ENCODE results near the gene ITIH1. TPM values are rescaled to one million over a fixed set of nuclear protein-coding genes. Genes with fewer than 3 reads are reported as not detected.
"Not testable (repeated sequence)": the region's sequence is repeated elsewhere in the genome, so short reads cannot be mapped to it uniquely, and the experiment has no call there.

ITIH1 gene
- total RNA-seq (not detected), polyA plus RNA-seq (not detected), total RNA-seq (not detected)

GRCh38 chr3:52777127-52777958 is at the start of gene ITIH1:
ITIH1 (plus strand) TSS chr3:52777599; CDS start chr3:52777616, 17 bp downstream.
- no peak within 1 kb of the TSS for H3K4me3 ChIP-seq (ENCODE audit: low read length)
- ChIA-PET POLR2A (no interaction called here), CTCF (no interaction called here)
- intact Hi-C loops (cut with micrococcal nuclease), result loop anchor here in 1 of 2 donors (10.0 kb wide), 1 partner anchor 267 kb away; the partner anchor contains the start of gene SFMBT1
- H3K36me3 ChIP-seq (ENCODE audit: control insufficient read depth in 2 of 3, insufficient read depth in 3 of 3, low read length in 3 of 3), result no peaks in the 10 kb centered on the region
- no peaks in the 10 kb centered on the region for H3K4me1 ChIP-seq (ENCODE audit: control insufficient read depth in 2 of 2, insufficient read depth in 2 of 2, low read length in 2 of 2)
- no peaks in the 10 kb centered on the region for H3K27me3 ChIP-seq (ENCODE audit: control insufficient read depth in 2 of 2, insufficient read depth in 2 of 2, low read length in 2 of 2)
- no peaks in the 10 kb centered on the region for H3K9me3 ChIP-seq (ENCODE audit: control insufficient read depth in 2 of 3, low read length in 3 of 3)
- Mint-ChIP-seq H3K36me3 (no peaks in the 10 kb centered on the region), H3K4me1 (peaks cover 0 to 11% (median 0%) of the 10 kb centered on the region in 7 donors), H3K4me3 (no peak within 1 kb of the TSS), H3K27ac (no peak within 1 kb of the TSS), H3K27me3 (peaks cover 0 to 11% (median 3%) of the 10 kb centered on the region in 5 donors), H3K9me3 (peaks cover 0 to 2% (median 0%) of the 10 kb centered on the region in 11 donors)
- ATAC-seq (no peak), DNase-seq (peak in 1 of 9 donors; percentile 17)
- no peak within 1 kb of the TSS for H3K27ac ChIP-seq (ENCODE audit: low read depth, low read length)

- H3K4me3 Mint-ChIP-seq; POLR2A ChIA-PET; H3K27me3 Mint-ChIP-seq; ATAC-seq; H3K27ac ChIP-seq (ENCODE audit: low read depth, low read length); H3K4me3 ChIP-seq (ENCODE audit: low read length); H3K27ac Mint-ChIP-seq; H3K27me3 ChIP-seq (ENCODE audit: control insufficient read depth in 2 of 2, insufficient read depth in 2 of 2, low read length in 2 of 2); H3K9me3 ChIP-seq (ENCODE audit: control insufficient read depth in 2 of 3, low read length in 3 of 3); H3K4me1 ChIP-seq (ENCODE audit: control insufficient read depth in 2 of 2, insufficient read depth in 2 of 2, low read length in 2 of 2); CTCF ChIA-PET; intact Hi-C loops (cut with micrococcal nuclease); DNase-seq: not testable (repeated sequence)
- H3K36me3 ChIP-seq (ENCODE audit: control insufficient read depth in 2 of 3, insufficient read depth in 3 of 3, low read length in 3 of 3), result peaks cover 0 to 16% (median 11%) of the 10 kb centered on the region in 3 experiments
- Mint-ChIP-seq H3K36me3 (peaks cover 18 to 62% (median 57%) of the 10 kb centered on the region in 5 donors), H3K9me3 (peaks cover 0 to 42% (median 14%) of the 10 kb centered on the region in 11 donors), H3K4me1 (peaks cover 0 to 15% (median 9%) of the 10 kb centered on the region in 7 donors)
Observed at GRCh38 chr3:52728753-52729152, 48.6 kb upstream of the ITIH1 start.

- intact Hi-C loops (cut with micrococcal nuclease), result no loop called here
- Histone ChIP-seq H3K27ac (ENCODE audit: low read depth, low read length) (no peak overlapping the region), H3K27me3 (ENCODE audit: control insufficient read depth in 2 of 2, insufficient read depth in 2 of 2, low read length in 2 of 2) (no peaks in the 10 kb centered on the region), H3K36me3 (ENCODE audit: control insufficient read depth in 2 of 3, insufficient read depth in 3 of 3, low read length in 3 of 3) (peaks cover 0 to 21% (median 11%) of the 10 kb centered on the region in 3 experiments), H3K4me1 (ENCODE audit: control insufficient read depth in 2 of 2, insufficient read depth in 2 of 2, low read length in 2 of 2) (peaks cover 0 to 2% of the 10 kb centered on the region in 2 donors), H3K9me3 (ENCODE audit: control insufficient read depth in 2 of 3, low read length in 3 of 3) (peaks cover 0 to 4% (median 0%) of the 10 kb centered on the region in 3 experiments), H3K4me3 (ENCODE audit: low read length) (no peak overlapping the region)
- peaks cover 0 to 15% (median 9%) of the 10 kb centered on the region in 7 donors for H3K4me1 Mint-ChIP-seq
- peaks cover 0 to 42% (median 14%) of the 10 kb centered on the region in 11 donors for H3K9me3 Mint-ChIP-seq
- H3K4me3 Mint-ChIP-seq, result peak overlapping the region in 4 of 10 donors; percentile 3 to 39 (median 20)
- POLR2A ChIA-PET, result no interaction called here
- ATAC-seq (no peak), DNase-seq (peak in 1 of 9 donors; percentile 7)
- no peaks in the 10 kb centered on the region for H3K27me3 Mint-ChIP-seq
- peaks cover 15 to 77% (median 68%) of the 10 kb centered on the region in 5 donors for H3K36me3 Mint-ChIP-seq
- peak overlapping the region in 8 of 9 donors; percentile 3 to 67 (median 14) for H3K27ac Mint-ChIP-seq
- CTCF ChIA-PET, result no interaction called here
Observed at GRCh38 chr3:52730681-52731080, 46.7 kb upstream of the ITIH1 start.

GRCh38 chr3:52731590-52731989 is 45.8 kb upstream of the ITIH1 start:
- POLR2A ChIA-PET, result no interaction called here
- H3K4me3 Mint-ChIP-seq, result no peak overlapping the region
- intact Hi-C loops (cut with micrococcal nuclease), result no loop called here

GRCh38 chr3:52733256-52733891 is 44.0 kb upstream of the ITIH1 start:
- peaks cover 0 to 2% of the 10 kb centered on the region in 2 donors for H3K4me1 ChIP-seq (ENCODE audit: control insufficient read depth in 2 of 2, insufficient read depth in 2 of 2, low read length in 2 of 2)
- peaks cover 0 to 4% (median 0%) of the 10 kb centered on the region in 3 experiments for H3K9me3 ChIP-seq (ENCODE audit: control insufficient read depth in 2 of 3, low read length in 3 of 3)
- ATAC-seq (no peak), DNase-seq (no peak)
- Mint-ChIP-seq H3K9me3 (peaks cover 0 to 38% (median 14%) of the 10 kb centered on the region in 11 donors), H3K27ac (no peak overlapping the region), H3K4me1 (peaks cover 0 to 15% (median 9%) of the 10 kb centered on the region in 7 donors), H3K36me3 (peaks cover 15 to 70% (median 69%) of the 10 kb centered on the region in 5 donors), H3K4me3 (no peak overlapping the region), H3K27me3 (no peaks in the 10 kb centered on the region)
- H3K27me3 ChIP-seq (ENCODE audit: control insufficient read depth in 2 of 2, insufficient read depth in 2 of 2, low read length in 2 of 2), result no peaks in the 10 kb centered on the region
- H3K36me3 ChIP-seq (ENCODE audit: control insufficient read depth in 2 of 3, insufficient read depth in 3 of 3, low read length in 3 of 3), result peaks cover 0 to 26% (median 11%) of the 10 kb centered on the region in 3 experiments
- no peak overlapping the region for H3K27ac ChIP-seq (ENCODE audit: low read depth, low read length)
- ChIA-PET CTCF (no interaction called here), POLR2A (no interaction called here)
- no peak overlapping the region for H3K4me3 ChIP-seq (ENCODE audit: low read length)
- intact Hi-C loops (cut with micrococcal nuclease), result no loop called here

More at GRCh38 chr3:52731590-52731989, 45.8 kb upstream of the ITIH1 start:
- peaks cover 0 to 4% (median 0%) of the 10 kb centered on the region in 3 experiments for H3K9me3 ChIP-seq (ENCODE audit: control insufficient read depth in 2 of 3, low read length in 3 of 3)
- Mint-ChIP-seq H3K9me3 (peaks cover 0 to 42% (median 14%) of the 10 kb centered on the region in 11 donors), H3K36me3 (peaks cover 15 to 76% (median 70%) of the 10 kb centered on the region in 5 donors), H3K4me1 (peaks cover 0 to 15% (median 9%) of the 10 kb centered on the region in 7 donors), H3K27me3 (no peaks in the 10 kb centered on the region), H3K27ac (peak overlapping the region in 1 of 9 donors; percentile 67)
- H3K4me1 ChIP-seq (ENCODE audit: control insufficient read depth in 2 of 2, insufficient read depth in 2 of 2, low read length in 2 of 2), result peaks cover 0 to 2% of the 10 kb centered on the region in 2 donors
- ATAC-seq (no peak), DNase-seq (no peak)
- H3K4me3 ChIP-seq (ENCODE audit: low read length), result no peak overlapping the region
- CTCF ChIA-PET, result no interaction called here
- no peak overlapping the region for H3K27ac ChIP-seq (ENCODE audit: low read depth, low read length)
- H3K27me3 ChIP-seq (ENCODE audit: control insufficient read depth in 2 of 2, insufficient read depth in 2 of 2, low read length in 2 of 2), result no peaks in the 10 kb centered on the region
- peaks cover 0 to 21% (median 11%) of the 10 kb centered on the region in 3 experiments for H3K36me3 ChIP-seq (ENCODE audit: control insufficient read depth in 2 of 3, insufficient read depth in 3 of 3, low read length in 3 of 3)

- peaks cover 4 to 46% (median 32%) of the 10 kb centered on the region in 5 donors for H3K36me3 Mint-ChIP-seq
- Histone ChIP-seq H3K36me3 (ENCODE audit: control insufficient read depth in 2 of 3, insufficient read depth in 3 of 3, low read length in 3 of 3) (peaks cover 4 to 34% (median 10%) of the 10 kb centered on the region in 3 experiments), H3K9me3 (ENCODE audit: control insufficient read depth in 2 of 3, low read length in 3 of 3) (no peaks in the 10 kb centered on the region), H3K4me3 (ENCODE audit: low read length) (no peak overlapping the region), H3K27ac (ENCODE audit: low read depth, low read length) (no peak overlapping the region), H3K4me1 (ENCODE audit: control insufficient read depth in 2 of 2, insufficient read depth in 2 of 2, low read length in 2 of 2) (no peaks in the 10 kb centered on the region), H3K27me3 (ENCODE audit: control insufficient read depth in 2 of 2, insufficient read depth in 2 of 2, low read length in 2 of 2) (no peaks in the 10 kb centered on the region)
- H3K4me1 Mint-ChIP-seq, result peaks cover 0 to 2% (median 0%) of the 10 kb centered on the region in 7 donors
- DNase-seq (no peak), ATAC-seq (no peak)
- intact Hi-C loops (cut with micrococcal nuclease), result loop anchor here in 1 of 2 donors (5.0 kb wide), 1 partner anchor 248 kb away; no protein-coding TSS in a partner anchor
- CTCF ChIA-PET, result no interaction called here
- no peak overlapping the region for H3K4me3 Mint-ChIP-seq
- H3K27ac Mint-ChIP-seq, result peak overlapping the region in 2 of 9 donors; percentile 26 to 39
- POLR2A ChIA-PET, result no interaction called here
- no peaks in the 10 kb centered on the region for H3K9me3 Mint-ChIP-seq
- H3K27me3 Mint-ChIP-seq, result no peaks in the 10 kb centered on the region
Observed at GRCh38 chr3:52739730-52740129, 37.7 kb upstream of the ITIH1 start.

Measured in naive thymus-derived CD4-positive, alpha-beta T cell (primary cell).